Prostate gland (tissue), 2 donors: ENCODE data around the gene CTDP1.

Source experiments
- POLR2A ChIP-seq: fragments of 450-650 bp; IDR thresholded peaks from one replicate; pipeline ENCODE4 v1.6.1; 2016; ENCODE audit warnings: antibody characterized with exemption, mild to moderate bottlenecking
- POLR2AphosphoS5 ChIP-seq: sonication (generic); formaldehyde crosslinking; IDR thresholded peaks from one replicate; pipeline ENCODE4 v1.6.1; 2017; ENCODE audit warnings: antibody characterized with exemption
- TF ChIP-seq, protein P1 (sequence below), 4 experiments: fragments of 200-600 bp in 2 of 4; fragments of 450-650 bp in 2 of 4; sonication (generic) in 2 of 4; IDR thresholded peaks; 1 replicate in 3 of 4; 2 replicates in 1 of 4; pipeline ENCODE4 v1.5.1; 2016 to 2019; ENCODE audit warnings: antibody characterized with exemption in 4 of 4, mild to moderate bottlenecking in 2 of 4, moderate library complexity in 2 of 4

DNA sequence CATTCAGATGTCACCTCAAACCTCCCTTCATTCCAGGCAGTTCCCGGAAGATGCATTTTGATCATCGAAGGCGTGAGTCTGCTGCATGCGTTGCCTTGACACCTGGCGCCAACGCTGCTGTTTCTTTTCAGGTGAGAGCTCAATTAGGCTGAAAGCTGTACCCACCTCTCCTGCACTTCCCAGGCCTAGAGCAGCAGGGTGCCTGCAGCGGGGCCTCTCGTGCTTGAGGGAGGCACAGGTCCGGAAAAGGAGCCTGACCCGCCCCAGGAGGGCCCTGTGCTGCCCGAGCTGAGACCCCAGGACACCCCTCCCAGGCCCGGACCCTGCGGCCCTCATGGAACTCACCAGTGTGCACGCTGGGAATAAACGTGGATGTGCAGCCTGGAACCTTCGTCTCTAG is 86.7 kb downstream of the CTDP1 start:
- TF ChIP-seq POLR2AphosphoS5 (no peak), POLR2A (no peak)
- TF ChIP-seq, protein P1, sequence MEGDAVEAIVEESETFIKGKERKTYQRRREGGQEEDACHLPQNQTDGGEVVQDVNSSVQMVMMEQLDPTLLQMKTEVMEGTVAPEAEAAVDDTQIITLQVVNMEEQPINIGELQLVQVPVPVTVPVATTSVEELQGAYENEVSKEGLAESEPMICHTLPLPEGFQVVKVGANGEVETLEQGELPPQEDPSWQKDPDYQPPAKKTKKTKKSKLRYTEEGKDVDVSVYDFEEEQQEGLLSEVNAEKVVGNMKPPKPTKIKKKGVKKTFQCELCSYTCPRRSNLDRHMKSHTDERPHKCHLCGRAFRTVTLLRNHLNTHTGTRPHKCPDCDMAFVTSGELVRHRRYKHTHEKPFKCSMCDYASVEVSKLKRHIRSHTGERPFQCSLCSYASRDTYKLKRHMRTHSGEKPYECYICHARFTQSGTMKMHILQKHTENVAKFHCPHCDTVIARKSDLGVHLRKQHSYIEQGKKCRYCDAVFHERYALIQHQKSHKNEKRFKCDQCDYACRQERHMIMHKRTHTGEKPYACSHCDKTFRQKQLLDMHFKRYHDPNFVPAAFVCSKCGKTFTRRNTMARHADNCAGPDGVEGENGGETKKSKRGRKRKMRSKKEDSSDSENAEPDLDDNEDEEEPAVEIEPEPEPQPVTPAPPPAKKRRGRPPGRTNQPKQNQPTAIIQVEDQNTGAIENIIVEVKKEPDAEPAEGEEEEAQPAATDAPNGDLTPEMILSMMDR (IDR thresholded peaks at IDR 0.05), result no peak
